GM23248 (cell line): Measurements from ENCODE around the gene CASS4.

Source experiments
- EZH2 ChIP-seq: fragments of 200-600 bp; sonication (generic); IDR thresholded peaks from 2 replicates; pipeline ENCODE4 v1.6.1; 2018; ENCODE audit warnings: antibody characterized with exemption, mild to moderate bottlenecking; ENCODE audit not compliant: insufficient read depth, poor library complexity, severe bottlenecking
- EZH2phosphoT487 ChIP-seq: fragments of 200-600 bp; sonication (generic); IDR thresholded peaks from 2 replicates; pipeline ENCODE4 v1.6.1; 2018; ENCODE audit warnings: antibody characterized with exemption, moderate library complexity, mild to moderate bottlenecking, low read depth; ENCODE audit not compliant: insufficient read depth

DNA sequence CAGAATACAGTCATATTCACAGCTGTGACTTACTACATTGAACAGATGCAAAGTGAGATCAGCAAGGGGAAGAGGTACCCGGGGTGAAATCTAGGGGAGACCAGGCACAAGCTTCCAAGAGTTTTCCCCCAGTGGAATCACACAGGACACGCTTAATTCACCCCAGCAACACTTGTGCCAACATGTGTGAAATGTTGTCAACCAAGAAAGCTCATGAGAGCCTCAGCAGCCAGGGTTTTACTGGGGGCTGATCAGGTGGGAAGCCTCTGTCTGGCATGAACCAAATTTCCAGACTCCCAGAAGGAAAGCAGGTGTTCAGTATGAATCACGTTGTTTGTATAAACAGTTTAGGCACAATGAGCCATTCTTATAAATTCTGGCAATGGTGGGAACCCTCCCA, 49.5 kb downstream of the CASS4 start:
- TF ChIP-seq EZH2: no peak
- TF ChIP-seq EZH2phosphoT487: no peak
